ENCODE results near the gene RSBN1L.
"Not testable (repeated sequence)": the region's sequence is repeated elsewhere in the genome, so short reads cannot be mapped to it uniquely, and the experiment has no call there.

RSBN1L gene

GRCh38 chr7:77696057-77696642, at the start of gene RSBN1L:
TSS of gene RSBN1L (plus strand) at chr7:77696459. CDS start at chr7:77696470, 11 bp downstream.
- peak; percentile 75 to 99 (median 98) for DNase-seq

- DNase-seq: no peak
Observed at GRCh38 chr7:77648742-77649338, 47.4 kb upstream of the RSBN1L start.

GRCh38 chr7:77649716-77650349, 46.4 kb upstream of the RSBN1L start:
- no peak for DNase-seq

- DNase-seq: peak in 8 of 58 donors; percentile 3 to 20 (median 8)
Observed at GRCh38 chr7:77651575-77652162, 44.6 kb upstream of the RSBN1L start.

- DNase-seq: not testable (repeated sequence)
Observed at GRCh38 chr7:77652826-77653225, 43.4 kb upstream of the RSBN1L start.

GRCh38 chr7:77653572-77653971, 42.7 kb upstream of the RSBN1L start:
- DNase-seq: no peak

- DNase-seq: no peak
Observed at GRCh38 chr7:77655356-77655755, 40.9 kb upstream of the RSBN1L start.

- no peak for DNase-seq
Observed at GRCh38 chr7:77655836-77656455, 40.3 kb upstream of the RSBN1L start.

GRCh38 chr7:77657427-77658224, 38.6 kb upstream of the RSBN1L start:
- peak in 2 of 58 donors; percentile 16 to 50 for DNase-seq

GRCh38 chr7:77658928-77659327, 37.3 kb upstream of the RSBN1L start:
- DNase-seq: no peak

- no peak for DNase-seq
Observed at GRCh38 chr7:77661816-77662215, 34.4 kb upstream of the RSBN1L start.

GRCh38 chr7:77662869-77663268, 33.4 kb upstream of the RSBN1L start:
- DNase-seq: no peak

- no peak for DNase-seq
Observed at GRCh38 chr7:77664715-77665114, 31.5 kb upstream of the RSBN1L start.

GRCh38 chr7:77665161-77665560, 31.1 kb upstream of the RSBN1L start:
- no peak for DNase-seq

GRCh38 chr7:77667459-77668086, 28.7 kb upstream of the RSBN1L start:
- DNase-seq: no peak

- DNase-seq: peak in 4 of 58 donors; percentile 5 to 12 (median 7)
Observed at GRCh38 chr7:77674878-77675277, 21.4 kb upstream of the RSBN1L start.

GRCh38 chr7:77679608-77680007, 16.7 kb upstream of the RSBN1L start:
- no peak for DNase-seq

GRCh38 chr7:77680266-77680665, 16.0 kb upstream of the RSBN1L start:
- no peak for DNase-seq

GRCh38 chr7:77684030-77684429, 12.2 kb upstream of the RSBN1L start:
- DNase-seq: no peak

- DNase-seq: no peak
Observed at GRCh38 chr7:77685233-77685632, 11.0 kb upstream of the RSBN1L start.

Data from anterior cingulate cortex (tissue), 58 donors.